Muscle of leg (tissue), 11 donors: ENCODE measurements around the gene CAPN8. TPM values are rescaled to one million over a fixed set of nuclear protein-coding genes. Genes with fewer than 3 reads are reported as not detected.
A peak's percentile ranks its signal among the peaks of the same experiment; 100 is the strongest.

ENCODE experiments used
- DNase-seq: peaks from one replicate; pipeline ENCODE4 v3.0.0; 2013
- H3K27ac ChIP-seq: one replicate; pipeline ENCODE4 v1.5.1; 2013; ENCODE audit warnings: mild to moderate bottlenecking, low read length, control low read depth
- H3K27me3 ChIP-seq: one replicate; pipeline ENCODE4 v1.6.1; 2013; ENCODE audit warnings: low read length; ENCODE audit not compliant: control insufficient read depth, insufficient read depth
- H3K36me3 ChIP-seq: one replicate; pipeline ENCODE4 v1.6.1; 2013; ENCODE audit warnings: low read length; ENCODE audit not compliant: control insufficient read depth, insufficient read depth
- H3K4me1 ChIP-seq: one replicate; pipeline ENCODE4 v1.6.1; 2013; ENCODE audit warnings: low read length; ENCODE audit not compliant: control insufficient read depth, insufficient read depth
- H3K4me3 ChIP-seq: one replicate; pipeline ENCODE4 v1.5.1; 2013; ENCODE audit warnings: low read length, control low read depth
- H3K9me3 ChIP-seq: replicated peaks from 2 replicates; pipeline ENCODE4 v1.6.1; 2013; ENCODE audit warnings: low read depth, low read length; ENCODE audit not compliant: control insufficient read depth
- WGBS: methylation state at CpG from one replicate; pipeline ENCODE4 v1.1.5; 2013; ENCODE audit warnings: missing lambda C conversion rate; ENCODE audit not compliant: insufficient coverage; 5-methylcytosine and 5-hydroxymethylcytosine counted together
- polyA plus RNA-seq, 8 donors: library from polyadenylated mRNA; unstranded; fragments of 120-200 nt; gene quantifications; one replicate each; pipeline versions ENCODE4 v1.2.1 to v1.2.3, GENCODE V29; 2013; ENCODE audit warnings: inconsistent platforms in 1 of 8, low replicate concordance in 1 of 8; ENCODE audit not compliant: insufficient read length in 8 of 8, insufficient read depth in 1 of 8
- total RNA-seq: library from RNA; stranded (reverse); fragments of 120-200 nt; gene quantifications from one replicate; pipeline ENCODE4 v1.2.4, GENCODE V29; 2013

Gene CAPN8
- total and polyA plus RNA-seq, 9 donors = 0.34 to 0.84 (median 0.53) TPM; not detected in 1

- Histone ChIP-seq H3K4me3 (no peak overlapping the region), H3K36me3 (no peaks in the 10 kb centered on the region), H3K27ac (no peak overlapping the region), H3K4me1 (peaks cover 14% of the 10 kb centered on the region), H3K9me3 (no peaks in the 10 kb centered on the region), H3K27me3 (peaks cover 3% of the 10 kb centered on the region)
- DNase-seq = peak; percentile 53
- 91% methylated on average over 6 of the region's 10 CpGs for WGBS
Measured at GRCh38 chr1:223621312-223621734, 44.2 kb downstream of the CAPN8 start.

- Histone ChIP-seq H3K9me3 (no peaks in the 10 kb centered on the region), H3K27ac (no peak overlapping the region), H3K27me3 (peaks cover under 1% of the 10 kb centered on the region), H3K36me3 (no peaks in the 10 kb centered on the region), H3K4me3 (no peak overlapping the region), H3K4me1 (peaks cover 22% of the 10 kb centered on the region)
- WGBS = 78% methylated on average over 3 of the region's 9 CpGs
- peak; percentile 48 for DNase-seq
Measured at GRCh38 chr1:223620297-223620897, 45.1 kb downstream of the CAPN8 start.

DNA sequence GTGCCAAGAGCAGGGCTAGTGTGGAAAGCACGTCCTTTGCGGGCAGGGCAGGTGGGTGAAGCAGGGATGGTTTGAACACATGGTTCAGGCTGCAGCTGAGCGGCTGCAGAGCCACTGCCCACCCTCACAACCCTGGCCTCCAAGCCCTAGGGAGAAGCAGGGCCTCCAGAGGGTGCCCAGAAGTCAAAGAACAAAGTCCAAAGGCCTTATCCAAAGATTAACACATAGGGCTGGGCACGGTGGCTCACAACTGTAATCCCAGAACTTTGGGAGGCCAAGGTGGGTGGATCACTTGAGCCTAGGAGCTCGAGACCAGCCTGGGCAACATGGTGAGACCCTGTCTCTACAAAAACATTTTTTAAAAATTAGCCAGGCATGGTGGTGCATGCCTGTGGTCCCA, 46.8 kb downstream of the CAPN8 start:
- H3K4me1 ChIP-seq = peaks cover 22% of the 10 kb centered on the region
- WGBS = 50% methylated on average over 1 of the region's 5 CpGs
- no peaks in the 10 kb centered on the region for H3K27me3 ChIP-seq

DNA sequence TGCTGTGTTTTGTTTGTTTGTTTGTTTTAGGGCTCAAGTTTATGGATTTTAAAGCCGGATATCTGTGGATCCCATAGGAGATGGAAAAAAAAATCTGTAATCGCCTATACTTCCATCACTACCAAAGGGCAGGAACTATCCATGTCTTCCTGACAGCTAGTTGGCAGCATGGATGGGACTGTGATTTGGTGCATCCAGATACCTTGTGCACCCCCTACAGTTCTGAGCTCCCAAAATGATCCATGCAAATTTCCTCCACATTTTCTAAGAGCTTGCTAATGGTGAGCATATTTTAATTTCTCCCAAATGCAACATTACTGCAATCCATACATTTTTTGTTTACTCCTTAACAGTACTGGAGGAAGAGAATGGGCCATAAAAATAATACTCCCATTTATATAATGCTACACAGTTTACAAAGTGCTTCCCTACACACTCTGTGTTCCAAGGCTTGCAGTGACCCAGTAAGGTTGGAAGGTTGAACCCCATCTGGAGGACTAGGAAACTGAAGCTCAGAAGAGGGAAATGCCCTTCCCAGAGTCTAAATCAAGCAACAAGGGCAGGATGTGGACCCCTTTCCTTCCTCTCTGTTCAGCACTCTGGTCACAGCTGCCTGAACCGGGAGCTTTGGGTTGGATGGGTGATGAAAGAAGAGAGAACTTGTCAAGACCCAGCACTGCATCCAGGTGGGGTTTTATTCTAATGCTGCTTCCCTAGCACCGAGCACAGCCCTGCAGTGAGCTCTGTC, 48.0 kb downstream of the CAPN8 start:
- peaks cover 22% of the 10 kb centered on the region for H3K4me1 ChIP-seq
- no peaks in the 10 kb centered on the region for H3K9me3 ChIP-seq
- WGBS = no CpG with 5 or more reads among the region's 4 CpGs
- DNase-seq = peak; percentile 57
- H3K27me3 ChIP-seq = no peaks in the 10 kb centered on the region
- no peaks in the 10 kb centered on the region for H3K36me3 ChIP-seq
- no peak overlapping the region for H3K4me3 ChIP-seq
- no peak overlapping the region for H3K27ac ChIP-seq

More for the DNA sequence above, 46.8 kb downstream of the CAPN8 start:
- Histone ChIP-seq H3K36me3 (no peaks in the 10 kb centered on the region), H3K4me3 (no peak overlapping the region), H3K9me3 (no peaks in the 10 kb centered on the region), H3K27ac (no peak overlapping the region)
- no peak for DNase-seq

DNA sequence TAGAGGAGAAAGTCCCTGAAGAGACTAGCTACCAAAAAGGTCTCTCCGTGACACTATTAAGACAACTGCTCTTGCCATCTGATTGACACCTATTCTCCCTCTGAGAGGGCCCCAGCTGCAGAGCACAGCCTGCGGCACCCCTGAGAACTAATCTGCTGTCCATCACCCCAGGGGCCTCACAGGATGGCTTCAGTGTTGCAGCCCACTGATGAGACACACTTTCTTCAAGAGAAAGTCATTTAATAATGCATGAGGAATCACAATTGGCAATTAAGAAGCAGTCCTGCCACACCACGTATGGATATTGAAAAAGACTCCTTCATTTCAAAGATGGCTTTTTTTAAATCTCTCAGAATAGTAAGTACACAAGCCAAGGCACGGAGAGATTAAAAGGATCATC, 48.9 kb downstream of the CAPN8 start:
- H3K4me3 ChIP-seq = no peak overlapping the region
- no peak overlapping the region for H3K27ac ChIP-seq
- H3K4me1 ChIP-seq = peaks cover 14% of the 10 kb centered on the region
- no peaks in the 10 kb centered on the region for H3K36me3 ChIP-seq
- 100% methylated on average over 2 of the region's 4 CpGs for WGBS
- H3K27me3 ChIP-seq = no peaks in the 10 kb centered on the region
- no peaks in the 10 kb centered on the region for H3K9me3 ChIP-seq
- DNase-seq = no peak

DNA sequence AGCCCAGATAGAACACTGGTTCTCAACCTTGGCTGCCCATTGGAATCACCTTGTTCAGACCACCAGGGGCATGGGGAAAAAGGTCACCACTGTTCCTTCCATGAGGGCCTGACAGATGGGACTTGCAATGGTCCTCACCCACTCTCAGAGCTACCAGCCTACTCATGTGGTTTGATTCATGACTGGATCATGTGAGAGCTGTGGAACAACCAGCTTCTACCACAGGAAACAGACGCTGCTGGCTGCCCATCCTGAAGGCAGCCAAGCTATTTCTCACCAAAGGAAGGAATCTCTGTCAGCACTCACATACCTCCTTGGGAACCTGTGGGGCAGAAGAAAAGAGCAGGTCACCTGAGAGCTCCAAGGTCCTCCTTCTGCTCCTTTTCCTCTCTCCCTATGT, 53.6 kb downstream of the CAPN8 start:
- no peak overlapping the region for H3K4me3 ChIP-seq
- no peaks in the 10 kb centered on the region for H3K27me3 ChIP-seq
- H3K36me3 ChIP-seq = no peaks in the 10 kb centered on the region
- DNase-seq = peak; percentile 59
- peaks cover 9% of the 10 kb centered on the region for H3K4me1 ChIP-seq
- no peak overlapping the region for H3K27ac ChIP-seq
- no peaks in the 10 kb centered on the region for H3K9me3 ChIP-seq
- no CpG with 5 or more reads among the region's 1 CpG for WGBS

DNA sequence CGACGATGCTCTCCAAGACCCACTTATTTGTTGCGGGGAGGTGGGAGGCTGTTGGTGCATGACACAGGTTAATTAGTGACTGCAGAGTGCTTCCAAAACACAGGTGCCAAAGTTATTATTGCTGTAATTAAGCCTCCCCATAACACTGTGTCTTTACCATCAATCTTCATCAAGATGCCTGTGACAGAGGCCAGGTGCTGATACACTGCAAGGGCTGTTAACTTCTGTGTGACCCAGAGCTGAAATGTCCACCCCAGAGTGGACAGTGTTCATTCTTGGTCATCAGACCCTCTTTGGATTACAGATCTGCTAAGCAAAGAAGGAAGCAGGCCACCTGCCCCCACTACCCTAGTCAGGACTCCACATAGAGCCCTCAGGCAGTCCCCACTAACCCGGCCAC, 55.5 kb downstream of the CAPN8 start:
- H3K9me3 ChIP-seq = no peaks in the 10 kb centered on the region
- 100% methylated on average over 3 of the region's 4 CpGs for WGBS
- no peak overlapping the region for H3K4me3 ChIP-seq
- no peak for DNase-seq
- H3K36me3 ChIP-seq = no peaks in the 10 kb centered on the region
- H3K4me1 ChIP-seq = no peaks in the 10 kb centered on the region
- no peaks in the 10 kb centered on the region for H3K27me3 ChIP-seq
- H3K27ac ChIP-seq = no peak overlapping the region

- Histone ChIP-seq H3K27ac (no peak overlapping the region), H3K4me1 (no peaks in the 10 kb centered on the region), H3K27me3 (no peaks in the 10 kb centered on the region), H3K4me3 (no peak overlapping the region), H3K36me3 (no peaks in the 10 kb centered on the region), H3K9me3 (no peaks in the 10 kb centered on the region)
- no peak for DNase-seq
- 89% methylated on average over 10 of the region's 14 CpGs for WGBS
Measured at GRCh38 chr1:223609066-223609465, 56.4 kb downstream of the CAPN8 start.

DNA sequence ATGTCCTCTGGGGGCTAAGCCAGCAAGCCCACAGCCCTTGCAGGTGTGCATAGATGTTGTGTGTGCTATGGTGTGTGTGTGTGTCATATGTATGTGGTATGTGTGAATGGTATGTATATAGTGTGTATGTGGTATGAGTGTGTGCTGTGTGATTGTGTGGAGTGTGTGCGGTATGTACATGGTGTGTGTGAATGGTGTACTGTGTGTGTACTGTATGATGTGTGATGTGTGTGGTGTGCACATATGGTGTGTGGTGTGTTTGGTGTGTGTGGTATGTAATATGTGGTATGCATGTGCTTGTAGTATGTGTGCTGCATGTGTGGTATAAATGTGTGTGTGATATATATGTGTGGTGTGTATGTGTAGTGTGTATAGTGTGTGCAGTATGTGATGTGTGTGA, 107.0 kb downstream of the CAPN8 start:
- no peaks in the 10 kb centered on the region for H3K27me3 ChIP-seq
- no peak overlapping the region for H3K27ac ChIP-seq
- H3K4me1 ChIP-seq = no peaks in the 10 kb centered on the region
- no peak overlapping the region for H3K4me3 ChIP-seq
- no peaks in the 10 kb centered on the region for H3K36me3 ChIP-seq
- DNase-seq = no peak
- 100% methylated on average over 1 of the region's 1 CpG for WGBS
- no peaks in the 10 kb centered on the region for H3K9me3 ChIP-seq

- Histone ChIP-seq H3K4me1 (no peaks in the 10 kb centered on the region), H3K36me3 (no peaks in the 10 kb centered on the region), H3K9me3 (no peaks in the 10 kb centered on the region), H3K27me3 (no peaks in the 10 kb centered on the region), H3K4me3 (no peak overlapping the region), H3K27ac (no peak overlapping the region)
- DNase-seq = no peak
- 74% methylated on average over 3 of the region's 5 CpGs for WGBS
Measured at GRCh38 chr1:223557130-223557475, 108.4 kb downstream of the CAPN8 start.
